WTC11 (cell line): ENCODE results near the gene SLBP. TPM values are rescaled to one million over a fixed set of nuclear protein-coding genes. Genes with fewer than 3 reads are reported as not detected.
A peak's percentile ranks its signal among the peaks of the same experiment; 100 is the strongest.

Experiments used
- ATF1 ChIP-seq: sonication (generic); formaldehyde crosslinking; IDR thresholded peaks from 2 replicates; pipeline ENCODE4 v1.8.1; 2023; ENCODE audit warnings: mild to moderate bottlenecking, moderate library complexity, missing genetic modification reagents
- ATF2 ChIP-seq: sonication (generic); formaldehyde crosslinking; IDR thresholded peaks from 2 replicates; pipeline ENCODE4 v1.8.1; 2022; ENCODE audit warnings: low read depth, missing genetic modification reagents, borderline replicate concordance
- ATF6 ChIP-seq: sonication (generic); formaldehyde crosslinking; IDR thresholded peaks from 2 replicates; pipeline ENCODE4 v1.8.1; 2023; ENCODE audit warnings: mild to moderate bottlenecking, missing genetic modification reagents
- CREB1 ChIP-seq: sonication (generic); formaldehyde crosslinking; IDR thresholded peaks from 2 replicates; pipeline ENCODE4 v1.8.0; 2023; ENCODE audit warnings: mild to moderate bottlenecking, missing genetic modification reagents
- ELF4 ChIP-seq: sonication (generic); formaldehyde crosslinking; IDR thresholded peaks from 2 replicates; pipeline ENCODE4 v1.8.1; 2022; ENCODE audit warnings: low read depth, mild to moderate bottlenecking, moderate library complexity, missing genetic modification reagents
- EMX1 ChIP-seq: fragments of 250-450 bp; sonication (Bioruptor Pico); IDR thresholded peaks from 2 replicates; pipeline ENCODE4 v1.8.0; 2021; ENCODE audit warnings: mild to moderate bottlenecking
- FOXK1 ChIP-seq: sonication (generic); formaldehyde crosslinking; IDR thresholded peaks from 2 replicates; pipeline ENCODE4 v1.8.0; 2022; ENCODE audit warnings: mild to moderate bottlenecking, moderate library complexity, missing genetic modification reagents
- GRHL2 ChIP-seq: fragments of 250-450 bp; sonication (Bioruptor Pico); IDR thresholded peaks from 2 replicates; pipeline ENCODE4 v1.8.0; 2022; ENCODE audit warnings: mild to moderate bottlenecking, moderate library complexity; ENCODE audit not compliant: insufficient replicate concordance, severe bottlenecking
- HMGXB4 ChIP-seq: sonication (generic); formaldehyde crosslinking; IDR thresholded peaks from 2 replicates; pipeline ENCODE4 v1.8.1; 2023; ENCODE audit warnings: mild to moderate bottlenecking, moderate library complexity, missing genetic modification reagents
- IRF2 ChIP-seq: sonication (generic); formaldehyde crosslinking; IDR thresholded peaks from 2 replicates; pipeline ENCODE4 v1.8.0; 2022; ENCODE audit warnings: low read depth, missing genetic modification reagents, borderline replicate concordance
- MAX ChIP-seq: sonication (generic); formaldehyde crosslinking; IDR thresholded peaks from 2 replicates; pipeline ENCODE4 v1.8.0; 2022; ENCODE audit warnings: mild to moderate bottlenecking, missing genetic modification reagents
- NFE2L1 ChIP-seq: sonication (generic); formaldehyde crosslinking; IDR thresholded peaks from 2 replicates; pipeline ENCODE4 v1.8.1; 2023; ENCODE audit warnings: missing genetic modification reagents
- SMAD3 ChIP-seq: sonication (generic); formaldehyde crosslinking; IDR thresholded peaks from 2 replicates; pipeline ENCODE4 v1.8.0; 2022; ENCODE audit warnings: missing genetic modification reagents, mild to moderate bottlenecking, borderline replicate concordance
- SOX15 ChIP-seq: fragments of 250-450 bp; sonication (Bioruptor Pico); IDR thresholded peaks from 2 replicates; pipeline ENCODE4 v1.9.0; 2021; ENCODE audit warnings: mild to moderate bottlenecking
- SP1 ChIP-seq: sonication (generic); formaldehyde crosslinking; conservative IDR thresholded peaks from 2 replicates; pipeline ENCODE4 v1.8.1; 2022; ENCODE audit warnings: missing genetic modification reagents
- TCF7 ChIP-seq: sonication (generic); formaldehyde crosslinking; IDR thresholded peaks from 2 replicates; pipeline ENCODE4 v1.8.0; 2022; ENCODE audit warnings: mild to moderate bottlenecking, low read depth, missing genetic modification reagents, moderate library complexity
- TEAD4 ChIP-seq: sonication (generic); formaldehyde crosslinking; IDR thresholded peaks from 2 replicates; pipeline ENCODE4 v1.8.0; 2022; ENCODE audit warnings: mild to moderate bottlenecking, missing genetic modification reagents
- USF2 ChIP-seq: sonication (generic); formaldehyde crosslinking; IDR thresholded peaks from 2 replicates; pipeline ENCODE4 v1.8.1; 2023; ENCODE audit warnings: mild to moderate bottlenecking, missing genetic modification reagents, moderate library complexity
- ZNF121 ChIP-seq: sonication (generic); formaldehyde crosslinking; IDR thresholded peaks from 2 replicates; pipeline ENCODE4 v1.8.0; 2023; ENCODE audit warnings: missing genetic modification reagents
- ZNF138 ChIP-seq: sonication (generic); formaldehyde crosslinking; conservative IDR thresholded peaks from 2 replicates; pipeline ENCODE4 v1.8.1; 2022; ENCODE audit warnings: mild to moderate bottlenecking, moderate library complexity, missing genetic modification reagents
- ZNF219 ChIP-seq: sonication (generic); formaldehyde crosslinking; IDR thresholded peaks from 2 replicates; pipeline ENCODE4 v1.8.0; 2023; ENCODE audit warnings: missing genetic modification reagents, mild to moderate bottlenecking, borderline replicate concordance
- ZNF232 ChIP-seq: sonication (generic); formaldehyde crosslinking; IDR thresholded peaks from 2 replicates; pipeline ENCODE4 v1.8.0; 2022; ENCODE audit warnings: mild to moderate bottlenecking, missing genetic modification reagents
- ZNF263 ChIP-seq: sonication (generic); formaldehyde crosslinking; IDR thresholded peaks from 2 replicates; pipeline ENCODE4 v1.8.1; 2022; ENCODE audit warnings: low read depth, mild to moderate bottlenecking, moderate library complexity, missing genetic modification reagents
- ZNF396 ChIP-seq: fragments of 250-450 bp; sonication (Bioruptor Pico); IDR thresholded peaks from 2 replicates; pipeline ENCODE4 v1.8.0; 2021; ENCODE audit warnings: mild to moderate bottlenecking, moderate library complexity, borderline replicate concordance
- ZNF671 ChIP-seq: fragments of 250-450 bp; sonication (Bioruptor Pico); IDR thresholded peaks from 2 replicates; pipeline ENCODE4 v1.8.0; 2021; ENCODE audit warnings: mild to moderate bottlenecking
- total RNA-seq: library from RNA; stranded (reverse); gene quantifications from 3 replicates; pipeline ENCODE4 v1.2.3, GENCODE V29; 2021
- TF ChIP-seq, protein P1 (sequence below): fragments of 250-450 bp; sonication (Bioruptor Pico); IDR thresholded peaks from 2 replicates; pipeline ENCODE4 v1.9.0; 2021; ENCODE audit warnings: moderate library complexity, mild to moderate bottlenecking, inconsistent platforms, borderline replicate concordance
- TF ChIP-seq, protein P2 (sequence below): sonication (generic); formaldehyde crosslinking; IDR thresholded peaks from 2 replicates; pipeline ENCODE4 v1.8.1; 2022; ENCODE audit warnings: low read depth, mild to moderate bottlenecking, moderate library complexity, missing genetic modification reagents, borderline replicate concordance

SLBP gene
- total RNA-seq, 1 experiment from 2014 or later = 40.2 TPM

GRCh38 chr4:1711571-1712215 lies 426 bp downstream of the SLBP start (continued):
- TF ChIP-seq ATF2 (no peak), MAX (CRISPR knock-in tag) (no peak), ELF4 (no peak), SP1 (CRISPR knock-in tag) (no peak; the same call in 1 of the 2 replicates), ZNF232 (CRISPR knock-in tag) (no peak), USF2 (peak; percentile 4; the same call in 1 of the 2 replicates), ZNF263 (CRISPR knock-in tag) (0 out of 2 replicates have a peak, but pooled peaks have one; percentile 24), SOX15 (CRISPR knock-in tag) (no peak), ZNF396 (CRISPR knock-in tag) (no peak), SMAD3 (CRISPR knock-in tag) (no peak), ZNF671 (CRISPR knock-in tag) (no peak), FOXK1 (CRISPR knock-in tag) (no peak), ZNF219 (CRISPR knock-in tag) (0 out of 2 replicates have a peak, but pooled peaks have one; percentile 62), NFE2L1 (CRISPR knock-in tag) (no peak), ATF1 (no peak), ZNF121 (no peak), TCF7 (CRISPR knock-in tag) (peak; percentile 41; the same call in 1 of the 2 replicates), ZNF138 (no peak), EMX1 (CRISPR knock-in tag) (no peak), IRF2 (no peak), HMGXB4 (CRISPR knock-in tag) (peak; percentile 57; the same call in 1 of the 2 replicates), CREB1 (CRISPR knock-in tag) (no peak), ATF6 (CRISPR knock-in tag) (no peak), GRHL2 (no peak), TEAD4 (CRISPR knock-in tag) (no peak)
- TF ChIP-seq, protein P1, sequence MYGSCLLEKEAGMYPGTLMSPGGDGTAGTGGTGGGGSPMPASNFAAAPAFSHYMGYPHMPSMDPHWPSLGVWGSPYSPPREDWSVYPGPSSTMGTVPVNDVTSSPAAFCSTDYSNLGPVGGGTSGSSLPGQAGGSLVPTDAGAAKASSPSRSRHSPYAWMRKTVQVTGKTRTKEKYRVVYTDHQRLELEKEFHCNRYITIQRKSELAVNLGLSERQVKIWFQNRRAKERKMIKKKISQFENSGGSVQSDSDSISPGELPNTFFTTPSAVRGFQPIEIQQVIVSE (CRISPR knock-in tag) = no peak
- TF ChIP-seq, protein P2, sequence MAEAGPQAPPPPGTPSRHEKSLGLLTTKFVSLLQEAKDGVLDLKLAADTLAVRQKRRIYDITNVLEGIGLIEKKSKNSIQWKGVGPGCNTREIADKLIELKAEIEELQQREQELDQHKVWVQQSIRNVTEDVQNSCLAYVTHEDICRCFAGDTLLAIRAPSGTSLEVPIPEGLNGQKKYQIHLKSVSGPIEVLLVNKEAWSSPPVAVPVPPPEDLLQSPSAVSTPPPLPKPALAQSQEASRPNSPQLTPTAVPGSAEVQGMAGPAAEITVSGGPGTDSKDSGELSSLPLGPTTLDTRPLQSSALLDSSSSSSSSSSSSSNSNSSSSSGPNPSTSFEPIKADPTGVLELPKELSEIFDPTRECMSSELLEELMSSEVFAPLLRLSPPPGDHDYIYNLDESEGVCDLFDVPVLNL (CRISPR knock-in tag) = no peak; the same call in 1 of the 2 replicates
